GM13977 (cell line): ENCODE data around the gene UVSSA.
A peak's percentile ranks its signal among the peaks of the same experiment; 100 is the strongest.

ENCODE experiments used
- DNase-seq: peaks from one replicate; pipeline ENCODE4 v3.0.0; 2012; ENCODE audit warnings: low spot score
- CTCF ChIP-seq: IDR thresholded peaks from 2 replicates; pipeline ENCODE4 v1.5.1; 2012; ENCODE audit warnings: mild to moderate bottlenecking, control low read depth; ENCODE audit not compliant: insufficient read depth; ENCODE audit errors: extremely low read depth, missing control alignments
- in situ Hi-C: fragments of 300-500 bp; cut with MboI; formaldehyde crosslinking; loops from one replicate; pipeline ENCODE4 v1.12.0; 2022; ENCODE audit warnings: low sequenced_read_pairs, low pct_unique_long_range_greater_than_20kb, mixed read lengths, inconsistent platforms; ENCODE audit not compliant: unreplicated experiment

The UVSSA gene

GRCh38 chr4:1400831-1401408, 53.9 kb downstream of the UVSSA start:
- TF ChIP-seq CTCF: no peak
- DNase-seq: peak; percentile 38
- in situ Hi-C loops: no loop called here

- peak; percentile 25 for DNase-seq
- in situ Hi-C loops: no loop called here
- no peak for TF ChIP-seq CTCF
These were observed 54.5 kb downstream of the UVSSA start for GRCh38 chr4:1401409-1402020.

DNA sequence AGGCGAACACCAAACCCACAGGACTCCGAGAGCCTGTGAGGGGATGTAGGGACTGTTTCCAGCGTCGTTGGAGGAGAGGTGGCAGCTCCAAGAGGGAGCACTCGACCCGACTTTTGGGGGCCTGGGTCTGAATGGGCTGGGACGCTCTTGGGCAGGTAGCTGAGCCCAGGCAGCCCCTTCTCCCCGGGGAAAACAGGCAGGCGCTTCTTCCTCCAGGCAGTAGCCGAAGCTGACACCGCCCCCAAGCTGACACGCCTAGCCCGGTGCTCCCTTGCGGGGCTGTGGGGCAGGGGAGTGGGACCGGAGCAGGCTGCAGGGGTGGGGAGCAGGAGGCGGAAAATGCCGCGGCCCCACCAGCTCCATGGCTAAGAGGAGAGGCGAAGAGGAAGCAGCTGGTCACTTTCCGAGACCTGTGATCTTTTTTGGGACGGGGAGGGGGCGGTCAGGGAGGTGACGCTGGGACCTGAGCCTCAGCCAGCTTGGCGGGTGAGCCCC, 55.1 kb downstream of the UVSSA start:
- in situ Hi-C loops: no loop called here

DNA sequence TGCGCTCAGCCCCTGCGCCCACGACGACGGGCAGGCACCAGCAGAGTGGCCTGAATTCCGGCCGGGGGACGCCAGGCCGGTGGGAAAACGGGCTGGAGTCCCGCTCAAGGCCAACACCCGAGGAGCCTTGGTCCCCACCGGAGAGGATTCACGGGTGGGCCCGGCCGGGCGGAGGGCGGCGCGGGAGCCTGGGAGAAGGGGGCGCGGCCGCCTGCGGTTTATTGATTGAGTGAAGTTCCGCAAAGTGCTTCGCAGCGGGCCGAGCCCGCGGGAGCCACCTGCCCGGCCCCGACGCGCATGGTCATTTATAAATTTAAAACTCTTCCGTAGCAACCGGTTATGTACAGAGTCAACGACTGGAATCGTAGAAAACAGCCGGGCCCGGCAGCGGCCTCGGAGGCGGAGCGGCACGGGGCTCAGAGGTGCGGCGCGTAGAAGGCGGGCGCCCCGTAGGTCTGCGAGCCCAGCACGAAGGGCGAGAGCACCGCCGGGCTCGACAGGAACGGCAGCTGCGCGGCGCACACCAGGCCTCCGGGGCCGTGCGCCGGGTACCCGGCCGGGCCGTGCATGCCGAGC, 55.6 kb downstream of the UVSSA start:
- in situ Hi-C loops: no loop called here
- TF ChIP-seq CTCF: no peak
- peak; percentile 41 for DNase-seq

More for the DNA sequence above, 55.1 kb downstream of the UVSSA start:
- TF ChIP-seq CTCF: no peak
- peak; percentile 45 for DNase-seq

GRCh38 chr4:1403177-1403583, 56.2 kb downstream of the UVSSA start:
- peak; percentile 38 for DNase-seq
- in situ Hi-C loops: no loop called here
- TF ChIP-seq CTCF: no peak

GRCh38 chr4:1403591-1404572, 56.9 kb downstream of the UVSSA start:
- peak; percentile 59 for DNase-seq
- in situ Hi-C loops: no loop called here
- no peak for TF ChIP-seq CTCF
